GM19099 (cell line): ENCODE data around the gene FAAH2.

Source experiments
- POLR2A ChIP-seq: IDR thresholded peaks from 3 replicates; pipeline ENCODE4 v1.6.1; 2011; ENCODE audit warnings: low read depth; ENCODE audit not compliant: insufficient read length; ENCODE audit errors: extremely low read depth

The FAAH2 gene

DNA sequence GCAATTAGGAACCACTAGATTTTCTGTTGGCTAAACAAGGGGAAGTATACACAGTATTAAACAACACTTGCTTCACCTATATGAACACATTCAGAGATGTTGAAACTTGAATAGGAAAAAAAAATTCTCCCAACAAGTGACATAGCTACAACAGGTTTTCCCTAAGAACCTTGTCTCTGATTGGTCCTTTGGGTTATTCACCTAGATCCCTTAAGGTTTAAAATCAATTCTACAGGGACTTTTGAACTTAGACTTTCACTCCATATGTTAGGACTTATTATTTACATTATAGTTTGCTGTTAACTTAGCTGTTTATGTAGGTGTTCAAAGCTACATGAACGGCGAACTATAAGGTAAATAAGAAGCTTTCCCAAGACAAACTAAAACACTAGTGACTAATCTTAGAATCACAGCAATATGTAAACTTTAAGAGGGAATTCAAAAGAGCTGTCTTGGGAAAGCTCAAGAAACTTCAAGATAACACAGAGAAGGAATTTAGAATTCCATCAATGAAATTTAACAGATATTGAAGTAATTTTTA, 233.1 kb downstream of the FAAH2 start:
- TF ChIP-seq POLR2A = no peak

DNA sequence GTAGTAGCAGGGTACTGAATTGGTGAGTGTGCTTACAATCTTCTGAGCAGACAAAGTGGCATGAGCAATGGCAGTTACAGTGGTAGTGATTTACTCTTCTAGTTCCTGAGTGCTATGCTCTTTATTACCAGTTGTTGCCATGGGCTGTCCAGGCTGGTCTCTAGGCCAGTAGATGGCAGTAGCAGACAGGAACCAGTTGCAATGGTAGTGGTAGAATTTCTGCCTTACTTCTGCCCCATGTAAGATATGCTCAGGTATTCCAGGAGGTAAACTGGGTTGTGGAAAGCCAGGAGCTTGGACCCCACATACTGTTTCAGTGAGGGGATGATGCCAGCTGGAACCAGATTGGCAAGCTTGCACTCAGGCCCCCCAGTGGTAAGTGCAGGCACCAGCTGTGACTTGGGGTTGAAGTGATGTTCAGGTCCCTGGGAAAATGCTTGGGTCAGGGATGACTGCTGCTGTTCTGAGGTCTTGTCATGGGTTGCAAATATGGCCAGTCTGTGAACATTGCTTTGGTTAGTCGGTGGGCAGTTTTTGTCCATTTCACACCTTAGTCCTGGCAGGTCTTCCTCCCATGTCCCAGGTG, 242.3 kb downstream of the FAAH2 start:
- no peak for TF ChIP-seq POLR2A
